Loucy (cell line): Measurements from ENCODE around the gene PLEKHM2.

Experiments
- CTCF ChIP-seq: fragments of 200-600 bp; sonication (generic); conservative IDR thresholded peaks from 2 replicates; pipeline ENCODE4 v1.5.1; 2014; ENCODE audit warnings: mild to moderate bottlenecking, antibody characterized with exemption, low read length
- EZH2phosphoT487 ChIP-seq: fragments of 200-600 bp; IDR thresholded peaks from 2 replicates; pipeline ENCODE4 v1.6.1; 2018; ENCODE audit warnings: antibody characterized with exemption, mild to moderate bottlenecking, moderate library complexity, borderline replicate concordance

- TF ChIP-seq CTCF, result no peak
- no peak for TF ChIP-seq EZH2phosphoT487
Measured at GRCh38 chr1:15765495-15766194, 81.5 kb downstream of the PLEKHM2 start.
